Colonic mucosa (tissue), 4 donors: ENCODE data around the gene ZNF750. TPM values are rescaled to one million over a fixed set of nuclear protein-coding genes. Genes with fewer than 3 reads are reported as not detected.

Experiments used
- DNase-seq: peaks from one replicate; pipeline ENCODE4 v3.0.0-alpha.2; 2020
- H3K27ac ChIP-seq: fragments of 200-600 bp; one replicate; pipeline ENCODE4 v1.8.0; 2021
- H3K27me3 ChIP-seq: fragments of 200-600 bp; one replicate; pipeline ENCODE4 v1.8.0; 2021
- H3K36me3 ChIP-seq: fragments of 200-600 bp; one replicate; pipeline ENCODE4 v1.8.0; 2021
- H3K4me1 ChIP-seq: fragments of 200-600 bp; one replicate; pipeline ENCODE4 v1.8.0; 2021; ENCODE audit warnings: mild to moderate bottlenecking
- H3K4me3 ChIP-seq: fragments of 200-600 bp; one replicate; pipeline ENCODE4 v1.8.0; 2021
- H3K9ac ChIP-seq, 2 donors: one replicate each; pipeline ENCODE4 v1.7.0; 2013; ENCODE audit warnings: control low read depth in 2 of 2, low read depth in 2 of 2, low read length in 2 of 2
- H3K9me3 ChIP-seq: fragments of 200-600 bp; one replicate; pipeline ENCODE4 v1.8.0; 2021
- intact Hi-C: fragments of 100-400 bp; cut with DNase I; formaldehyde crosslinking; loops from one replicate; pipeline ENCODE4 v1.14.1; 2022
- total RNA-seq, 2 donors: library from RNA; stranded (reverse); fragmentation: NEBNext Ultra II Directional in 1 of 2; extraction: Animal tissue kit (Norgen Biotek cat#: 25700) in 1 of 2; gene quantifications; one replicate each; pipeline ENCODE4 v1.2.1, GENCODE V29; 2021
- TF ChIP-seq, protein P1 (sequence below): fragments of 200-600 bp; IDR thresholded peaks from one replicate; pipeline ENCODE4 v1.8.0; 2022; ENCODE audit warnings: antibody characterized with exemption, mild to moderate bottlenecking
- donor health status: healthy.
- donor health status: DM: no; HTN: no; CAD: no.
- donor health status: DM: no; HTN: no; CAD: no.

Gene ZNF750
- total RNA-seq, 2 donors from 2014 or later = not detected

DNA sequence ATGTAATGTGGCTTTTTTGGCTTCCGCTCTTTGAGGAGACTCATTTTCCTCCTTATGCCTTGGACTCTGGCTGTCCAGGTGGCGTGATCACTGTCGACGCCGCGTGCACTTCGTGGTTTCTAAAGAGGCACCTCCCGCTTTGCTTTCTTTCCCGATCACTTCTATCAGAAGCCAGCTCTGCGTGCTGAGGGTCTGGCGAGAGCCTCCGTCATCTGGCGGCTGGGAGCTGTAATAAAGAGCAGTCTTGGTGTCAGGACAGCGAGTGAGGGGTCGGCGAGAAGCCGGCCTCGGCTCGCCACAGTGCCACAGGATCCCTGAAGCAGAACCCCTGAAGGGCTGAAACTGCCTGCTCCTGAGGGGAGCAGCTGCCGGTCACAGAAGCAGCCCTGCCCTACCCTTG is 7.4 kb downstream of the ZNF750 start:
- DNase-seq = no peak
- H3K4me3 ChIP-seq = no peak overlapping the region
- H3K27me3 ChIP-seq = no peaks in the 10 kb centered on the region
- TF ChIP-seq, protein P1, sequence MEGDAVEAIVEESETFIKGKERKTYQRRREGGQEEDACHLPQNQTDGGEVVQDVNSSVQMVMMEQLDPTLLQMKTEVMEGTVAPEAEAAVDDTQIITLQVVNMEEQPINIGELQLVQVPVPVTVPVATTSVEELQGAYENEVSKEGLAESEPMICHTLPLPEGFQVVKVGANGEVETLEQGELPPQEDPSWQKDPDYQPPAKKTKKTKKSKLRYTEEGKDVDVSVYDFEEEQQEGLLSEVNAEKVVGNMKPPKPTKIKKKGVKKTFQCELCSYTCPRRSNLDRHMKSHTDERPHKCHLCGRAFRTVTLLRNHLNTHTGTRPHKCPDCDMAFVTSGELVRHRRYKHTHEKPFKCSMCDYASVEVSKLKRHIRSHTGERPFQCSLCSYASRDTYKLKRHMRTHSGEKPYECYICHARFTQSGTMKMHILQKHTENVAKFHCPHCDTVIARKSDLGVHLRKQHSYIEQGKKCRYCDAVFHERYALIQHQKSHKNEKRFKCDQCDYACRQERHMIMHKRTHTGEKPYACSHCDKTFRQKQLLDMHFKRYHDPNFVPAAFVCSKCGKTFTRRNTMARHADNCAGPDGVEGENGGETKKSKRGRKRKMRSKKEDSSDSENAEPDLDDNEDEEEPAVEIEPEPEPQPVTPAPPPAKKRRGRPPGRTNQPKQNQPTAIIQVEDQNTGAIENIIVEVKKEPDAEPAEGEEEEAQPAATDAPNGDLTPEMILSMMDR = no peak
- no peaks in the 10 kb centered on the region for H3K36me3 ChIP-seq
- H3K9me3 ChIP-seq = no peaks in the 10 kb centered on the region
- no peak overlapping the region for H3K9ac ChIP-seq
- H3K4me1 ChIP-seq = peaks cover 8% of the 10 kb centered on the region
- intact Hi-C loops = no loop called here
- H3K27ac ChIP-seq = no peak overlapping the region

DNA sequence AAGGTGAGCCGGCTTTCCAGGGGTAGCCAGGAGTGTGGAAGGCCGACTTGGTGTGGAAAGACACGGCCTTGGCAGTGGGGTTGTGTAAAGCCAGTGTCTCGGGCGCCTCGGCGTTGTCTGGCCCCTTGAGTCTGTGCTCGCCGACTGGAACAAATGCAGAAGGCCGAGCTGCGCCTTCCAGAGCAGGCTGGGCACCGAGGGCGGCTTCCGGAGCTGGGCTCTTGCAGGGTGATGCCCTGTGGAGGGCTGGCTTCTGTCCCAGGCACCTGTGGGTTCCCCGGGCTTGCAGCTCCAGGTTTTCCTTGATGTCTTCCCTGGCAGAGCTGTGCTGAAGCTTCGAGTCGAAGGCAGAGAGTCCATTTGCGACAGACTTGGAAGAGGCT is 8.0 kb downstream of the ZNF750 start:
- TF ChIP-seq, protein P1 = no peak

DNA sequence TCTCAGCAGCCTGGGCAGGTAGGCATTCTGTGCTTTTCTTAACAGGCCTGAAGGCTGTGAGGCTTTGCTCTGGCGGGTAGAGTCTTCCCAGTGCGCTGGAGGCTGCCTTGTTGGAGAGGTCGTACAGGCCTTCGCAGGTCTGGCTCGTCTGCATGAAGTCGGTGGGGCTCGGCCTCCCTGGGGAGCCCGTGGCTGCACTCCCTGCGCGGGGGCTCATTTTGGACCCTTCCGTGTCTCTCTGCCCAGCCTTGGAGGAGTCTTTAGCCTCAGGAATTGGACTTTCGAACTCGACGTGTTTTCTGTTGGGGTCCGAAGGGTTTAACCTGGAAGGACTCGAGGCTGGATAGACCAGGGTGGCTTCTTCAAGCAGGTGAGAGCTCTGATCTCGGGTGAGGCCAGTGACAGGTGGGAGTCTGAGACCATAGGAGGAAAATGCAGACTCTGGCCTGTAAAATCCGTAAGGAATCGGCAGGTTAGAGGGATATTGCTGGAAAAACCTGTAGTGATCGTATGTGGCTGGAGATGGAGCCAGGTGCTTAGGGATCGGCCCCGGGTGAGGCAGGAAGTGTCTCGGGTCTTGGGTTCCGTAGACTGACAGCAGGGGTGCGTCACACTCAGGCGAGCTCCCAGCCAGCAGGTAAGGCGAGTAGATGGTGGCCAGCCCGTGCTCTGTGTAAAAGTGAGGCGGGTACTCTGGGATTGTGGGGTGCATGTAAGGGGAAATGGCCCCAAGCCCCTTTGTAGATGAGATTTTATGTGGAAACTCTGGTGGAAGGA is 8.6 kb downstream of the ZNF750 start:
- no peak overlapping the region for H3K27ac ChIP-seq
- no peak overlapping the region for H3K4me3 ChIP-seq
- no peaks in the 10 kb centered on the region for H3K4me1 ChIP-seq
- H3K36me3 ChIP-seq = no peaks in the 10 kb centered on the region
- intact Hi-C loops = no loop called here
- H3K9me3 ChIP-seq = no peaks in the 10 kb centered on the region
- no peak for DNase-seq
- no peak overlapping the region for H3K9ac ChIP-seq
- no peaks in the 10 kb centered on the region for H3K27me3 ChIP-seq
- TF ChIP-seq, protein P1 = no peak

More for the DNA sequence above, 8.0 kb downstream of the ZNF750 start:
- no peak overlapping the region for H3K9ac ChIP-seq
- intact Hi-C loops = no loop called here
- H3K4me3 ChIP-seq = no peak overlapping the region
- no peaks in the 10 kb centered on the region for H3K27me3 ChIP-seq
- no peaks in the 10 kb centered on the region for H3K9me3 ChIP-seq
- no peak overlapping the region for H3K27ac ChIP-seq
- H3K4me1 ChIP-seq = peaks cover 5% of the 10 kb centered on the region
- no peaks in the 10 kb centered on the region for H3K36me3 ChIP-seq
- DNase-seq = no peak

DNA sequence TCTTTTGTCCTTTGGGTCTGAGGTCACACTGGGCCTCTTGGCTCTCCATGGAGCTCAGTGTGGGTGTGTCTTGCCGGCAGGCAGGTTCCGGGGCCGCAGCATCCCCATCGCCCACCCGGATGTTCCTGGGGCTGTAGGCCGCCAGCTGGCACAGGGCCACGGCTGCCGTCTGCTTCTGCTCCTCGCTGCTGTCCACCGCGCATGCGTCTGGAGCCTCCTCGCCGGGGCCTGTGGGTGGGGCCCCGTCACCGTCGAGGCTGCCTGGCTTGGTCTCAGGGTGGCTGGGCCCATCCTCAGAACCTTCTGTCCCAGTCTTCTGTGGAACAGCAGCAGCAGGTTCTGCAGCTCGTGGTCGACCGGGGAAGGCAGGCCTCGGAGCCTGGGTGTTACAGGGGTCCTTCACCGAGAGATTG is 9.6 kb downstream of the ZNF750 start:
- TF ChIP-seq, protein P1 = no peak
- H3K4me3 ChIP-seq = no peak overlapping the region
- DNase-seq = no peak
- intact Hi-C loops = no loop called here
- no peaks in the 10 kb centered on the region for H3K4me1 ChIP-seq
- H3K36me3 ChIP-seq = no peaks in the 10 kb centered on the region
- no peak overlapping the region for H3K27ac ChIP-seq
- H3K27me3 ChIP-seq = no peaks in the 10 kb centered on the region
- H3K9me3 ChIP-seq = no peaks in the 10 kb centered on the region
- H3K9ac ChIP-seq = no peak overlapping the region

DNA sequence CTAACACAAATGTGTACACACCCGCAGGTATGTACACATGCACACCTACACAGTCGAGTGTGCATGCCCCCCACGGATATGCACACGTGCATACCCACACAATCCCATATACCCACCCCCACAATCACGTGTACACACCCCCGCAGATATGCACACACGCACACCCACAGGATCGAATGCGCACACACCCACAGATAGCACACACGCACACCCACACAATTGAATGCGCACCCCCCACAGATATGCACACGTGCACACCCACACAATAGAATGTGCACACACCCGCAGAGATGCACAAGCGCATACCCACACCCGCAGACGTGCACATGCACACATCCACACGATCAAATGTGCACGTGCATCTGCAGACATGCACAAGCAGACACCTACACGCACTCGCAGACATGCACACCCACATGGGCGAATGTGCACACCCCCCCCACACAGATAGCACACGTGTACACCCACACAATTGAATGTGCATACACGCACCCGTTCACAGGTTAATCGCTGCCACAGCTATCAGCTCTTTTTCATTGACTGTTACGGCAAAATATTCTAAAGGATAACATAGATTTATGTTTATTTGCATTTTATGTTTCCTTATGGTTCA is 10.8 kb downstream of the ZNF750 start:
- no peaks in the 10 kb centered on the region for H3K9me3 ChIP-seq
- intact Hi-C loops = no loop called here
- H3K4me3 ChIP-seq = no peak overlapping the region
- no peak overlapping the region for H3K9ac ChIP-seq
- H3K4me1 ChIP-seq = no peaks in the 10 kb centered on the region
- no peak for DNase-seq
- H3K27me3 ChIP-seq = no peaks in the 10 kb centered on the region
- TF ChIP-seq, protein P1 = no peak
- no peaks in the 10 kb centered on the region for H3K36me3 ChIP-seq
- H3K27ac ChIP-seq = no peak overlapping the region
